Gastrocnemius medialis (tissue), 4 donors: Measurements from ENCODE around the gene ZNF660. TPM values are rescaled to one million over a fixed set of nuclear protein-coding genes. Genes with fewer than 3 reads are reported as not detected.
"Not testable (repeated sequence)": the region's sequence is repeated elsewhere in the genome, so short reads cannot be mapped to it uniquely, and the experiment has no call there.

Experiments
- ATAC-seq, 2 donors: fragments of 150-250 bp; one replicate each; pipeline ENCODE4 v1.9.1; 2016
- DNase-seq, 2 donors: peaks; one replicate each; pipeline ENCODE4 v3.0.0-alpha.2; 2019
- H3K27ac ChIP-seq, 4 donors: fragments of 200-600 bp; sonication (generic); 1 replicate in 1 of 4; 2 replicates in 3 of 4; pipeline ENCODE4 v1.5.1; 2016 to 2018; ENCODE audit warnings: mild to moderate bottlenecking in 2 of 4, moderate library complexity in 1 of 4
- H3K27me3 ChIP-seq, 3 donors: fragments of 200-600 bp; sonication (generic) in 2 of 3; 1 replicate in 1 of 3; 2 replicates in 2 of 3; pipeline versions ENCODE4 v1.5.1 to v1.6.0; 2016 to 2019; ENCODE audit warnings: mild to moderate bottlenecking in 1 of 3, moderate library complexity in 1 of 3
- H3K36me3 ChIP-seq, 2 donors: fragments of 200-600 bp; sonication (generic) in 1 of 2; one replicate each; pipeline ENCODE4 v1.5.1; 2017 to 2018
- H3K4me1 ChIP-seq, 2 donors: fragments of 200-600 bp; sonication (generic) in 1 of 2; one replicate each; pipeline ENCODE4 v1.5.1; 2016 to 2017; ENCODE audit warnings: mild to moderate bottlenecking in 2 of 2
- H3K4me3 ChIP-seq, 4 donors: fragments of 200-600 bp; sonication (generic) in 3 of 4; 1 replicate in 1 of 4; 2 replicates in 3 of 4; pipeline ENCODE4 v1.5.1; 2016 to 2019; ENCODE audit warnings: mild to moderate bottlenecking in 2 of 4
- H3K9me3 ChIP-seq, 3 donors: fragments of 200-600 bp; sonication (generic) in 2 of 3; 1 replicate in 1 of 3; 2 replicates in 2 of 3; pipeline ENCODE4 v1.5.1; 2016 to 2019
- CTCF ChIP-seq, 5 experiments: fragments of 450-650 bp in 3 of 5; fragments of 200-600 bp in 2 of 5; sonication (generic) in 2 of 5; IDR thresholded peaks in 4 of 5; conservative IDR thresholded peaks in 1 of 5; 1 replicate in 4 of 5; 2 replicates in 1 of 5; pipeline ENCODE4 v1.5.1; 2016 to 2019; ENCODE audit warnings: antibody characterized with exemption in 5 of 5, mild to moderate bottlenecking in 3 of 5, moderate library complexity in 3 of 5
- POLR2A ChIP-seq, 2 donors: fragments of 450-650 bp; IDR thresholded peaks; one replicate each; pipeline ENCODE4 v1.6.1; 2017; ENCODE audit warnings: antibody characterized with exemption in 2 of 2, mild to moderate bottlenecking in 2 of 2, moderate library complexity in 2 of 2
- in situ Hi-C, 4 donors: fragments of 200-750 bp; cut with MboI; loops; one replicate each; pipeline versions ENCODE4 v1.15.0 to v1.8.0; 2017; ENCODE audit warnings: low sequenced_read_pairs in 4 of 4
- intact Hi-C: fragments of 100-400 bp; cut with DNase I; formaldehyde crosslinking; loops from one replicate; pipeline ENCODE4 v1.15.1; 2023; ENCODE audit warnings: low total_unique reads
- total RNA-seq, 4 donors: library from RNA; depleted of rRNA; stranded (reverse); fragments of >200 nt; gene quantifications; one replicate each; pipeline versions ENCODE4 v1.1.0 to v1.2.3, GENCODE V29; 2016

The ZNF660 gene
- total RNA-seq, 4 donors from 2014 or later, result 0.13 to 0.39 (median 0.28) TPM

GRCh38 chr3:44571024-44571423 lies 13.7 kb upstream of the ZNF660 start:
- no peak overlapping the region for H3K27ac ChIP-seq
- no peaks in the 10 kb centered on the region for H3K27me3 ChIP-seq
- in situ Hi-C loops, result no loop called here
- TF ChIP-seq POLR2A (IDR thresholded peaks at IDR 0.05), result no peak
- no peak for TF ChIP-seq CTCF (IDR thresholded peaks at IDR 0.05 in 4 of 5, conservative IDR thresholded peaks at IDR 0.05 in 1 of 5)
- H3K36me3 ChIP-seq, result peaks cover 12 to 41% of the 10 kb centered on the region in 2 donors
- H3K4me3 ChIP-seq, result peak overlapping the region in 1 of 4 donors; percentile 11
- no peak for DNase-seq
- H3K9me3 ChIP-seq, result peaks cover 0 to 9% (median 5%) of the 10 kb centered on the region in 3 donors
- H3K4me1 ChIP-seq, result no peaks in the 10 kb centered on the region
- no peak for ATAC-seq
- intact Hi-C loops, result no loop called here

- TF ChIP-seq CTCF (IDR thresholded peaks at IDR 0.05 in 4 of 5, conservative IDR thresholded peaks at IDR 0.05 in 1 of 5), result no peak
- no peak for TF ChIP-seq POLR2A (IDR thresholded peaks at IDR 0.05)
- no peak overlapping the region for H3K4me3 ChIP-seq
- DNase-seq (no peak), ATAC-seq (no peak)
- H3K4me1 ChIP-seq, result no peaks in the 10 kb centered on the region
- intact Hi-C loops, result no loop called here
- no peaks in the 10 kb centered on the region for H3K9me3 ChIP-seq
- in situ Hi-C loops, result no loop called here
- H3K36me3 ChIP-seq, result peaks cover under 1 to 5% of the 10 kb centered on the region in 2 donors
- H3K27me3 ChIP-seq, result no peaks in the 10 kb centered on the region
- H3K27ac ChIP-seq, result no peak overlapping the region
These were observed 8.2 kb upstream of the ZNF660 start for GRCh38 chr3:44576613-44577012.

GRCh38 chr3:44577354-44577952 lies 7.3 kb upstream of the ZNF660 start:
- in situ Hi-C loops, H3K27ac ChIP-seq, ATAC-seq: not testable (repeated sequence)

GRCh38 chr3:44578316-44578715 lies 6.4 kb upstream of the ZNF660 start:
- ATAC-seq, intact Hi-C loops, H3K9me3 ChIP-seq, H3K27ac ChIP-seq, H3K27me3 ChIP-seq, H3K36me3 ChIP-seq, H3K4me1 ChIP-seq, H3K4me3 ChIP-seq, DNase-seq, in situ Hi-C loops: not testable (repeated sequence)

More at GRCh38 chr3:44577354-44577952, 7.3 kb upstream of the ZNF660 start:
- H3K4me1 ChIP-seq, DNase-seq, H3K36me3 ChIP-seq, H3K9me3 ChIP-seq, intact Hi-C loops, H3K4me3 ChIP-seq, H3K27me3 ChIP-seq: not testable (repeated sequence)

- H3K4me1 ChIP-seq, ATAC-seq, intact Hi-C loops, H3K36me3 ChIP-seq, H3K9me3 ChIP-seq, H3K4me3 ChIP-seq, in situ Hi-C loops, H3K27ac ChIP-seq, DNase-seq, H3K27me3 ChIP-seq: not testable (repeated sequence)
These were observed 5.7 kb upstream of the ZNF660 start for GRCh38 chr3:44578924-44579515.

GRCh38 chr3:44579749-44580148 lies 5.0 kb upstream of the ZNF660 start:
- in situ Hi-C loops, result not testable (repeated sequence)

GRCh38 chr3:44580971-44581370 lies 3.8 kb upstream of the ZNF660 start:
- ATAC-seq, H3K4me3 ChIP-seq, H3K27me3 ChIP-seq, H3K36me3 ChIP-seq, H3K4me1 ChIP-seq, intact Hi-C loops, H3K27ac ChIP-seq, DNase-seq, in situ Hi-C loops, H3K9me3 ChIP-seq: not testable (repeated sequence)

More at GRCh38 chr3:44579749-44580148, 5.0 kb upstream of the ZNF660 start:
- H3K9me3 ChIP-seq, intact Hi-C loops, H3K4me3 ChIP-seq, DNase-seq, ATAC-seq, H3K27ac ChIP-seq, H3K36me3 ChIP-seq, H3K27me3 ChIP-seq, H3K4me1 ChIP-seq: not testable (repeated sequence)
